PC-9 (cell line): Measurements from ENCODE around the gene SLC1A5.

Source experiments
- EZH2 ChIP-seq: fragments of 200-600 bp; sonication (generic); IDR thresholded peaks from 2 replicates; pipeline ENCODE4 v1.8.0; 2017; ENCODE audit warnings: antibody characterized with exemption, low read depth
- TF ChIP-seq, protein P1 (sequence below): fragments of 200-600 bp; sonication (generic); conservative IDR thresholded peaks from 2 replicates; pipeline ENCODE4 v1.6.1; 2017; ENCODE audit warnings: mixed run types, antibody characterized with exemption, mild to moderate bottlenecking, moderate library complexity

DNA sequence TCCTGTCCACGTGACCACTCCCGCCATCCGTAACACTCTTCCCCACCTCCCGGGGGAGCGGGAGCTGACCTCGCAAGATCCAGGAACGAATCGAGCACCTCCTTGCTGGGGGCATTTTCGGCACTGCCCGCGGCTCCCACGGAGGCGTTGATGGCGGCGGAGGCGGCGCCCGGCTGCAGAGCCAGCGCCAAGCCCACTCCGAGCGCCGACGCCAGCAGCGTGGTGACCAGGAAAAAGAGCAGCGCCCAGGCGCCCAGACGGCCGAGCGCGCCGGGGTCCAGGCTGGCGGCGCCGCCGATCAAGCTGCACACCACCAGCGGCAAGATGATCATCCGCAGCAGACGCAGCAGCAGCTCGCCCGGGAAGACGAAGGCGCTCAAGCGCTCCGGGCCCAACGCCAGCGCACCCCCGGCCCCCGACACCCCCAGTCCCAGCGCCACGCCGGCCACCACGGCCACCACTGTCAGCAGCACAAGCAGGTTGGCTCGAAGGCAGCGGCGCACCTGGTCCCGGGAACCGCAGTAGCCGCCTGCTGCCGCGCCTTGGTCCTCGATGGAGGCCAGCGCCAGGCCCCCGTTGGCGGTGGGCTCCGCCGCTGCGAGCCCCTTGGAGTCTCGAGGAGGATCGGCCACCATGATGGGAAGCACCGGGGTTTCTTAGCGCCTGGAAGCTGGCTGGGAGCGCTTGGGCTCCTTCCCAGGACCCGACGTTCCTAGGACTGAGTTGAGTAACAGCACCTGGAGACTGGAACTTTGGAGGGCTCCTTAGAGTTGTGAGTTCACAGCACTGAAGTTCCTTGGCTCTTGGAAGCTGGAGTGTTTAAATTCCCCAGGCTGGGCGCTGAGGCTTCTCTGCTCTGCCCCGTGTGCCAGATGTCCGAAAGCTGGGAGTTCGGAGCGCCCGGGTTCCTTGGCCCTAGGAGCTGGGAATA, 798 bp downstream of the SLC1A5 start:
- no peak for TF ChIP-seq EZH2
- TF ChIP-seq, protein P1, sequence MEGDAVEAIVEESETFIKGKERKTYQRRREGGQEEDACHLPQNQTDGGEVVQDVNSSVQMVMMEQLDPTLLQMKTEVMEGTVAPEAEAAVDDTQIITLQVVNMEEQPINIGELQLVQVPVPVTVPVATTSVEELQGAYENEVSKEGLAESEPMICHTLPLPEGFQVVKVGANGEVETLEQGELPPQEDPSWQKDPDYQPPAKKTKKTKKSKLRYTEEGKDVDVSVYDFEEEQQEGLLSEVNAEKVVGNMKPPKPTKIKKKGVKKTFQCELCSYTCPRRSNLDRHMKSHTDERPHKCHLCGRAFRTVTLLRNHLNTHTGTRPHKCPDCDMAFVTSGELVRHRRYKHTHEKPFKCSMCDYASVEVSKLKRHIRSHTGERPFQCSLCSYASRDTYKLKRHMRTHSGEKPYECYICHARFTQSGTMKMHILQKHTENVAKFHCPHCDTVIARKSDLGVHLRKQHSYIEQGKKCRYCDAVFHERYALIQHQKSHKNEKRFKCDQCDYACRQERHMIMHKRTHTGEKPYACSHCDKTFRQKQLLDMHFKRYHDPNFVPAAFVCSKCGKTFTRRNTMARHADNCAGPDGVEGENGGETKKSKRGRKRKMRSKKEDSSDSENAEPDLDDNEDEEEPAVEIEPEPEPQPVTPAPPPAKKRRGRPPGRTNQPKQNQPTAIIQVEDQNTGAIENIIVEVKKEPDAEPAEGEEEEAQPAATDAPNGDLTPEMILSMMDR, result no peak
